HS-5 (cell line): Measurements from ENCODE around the gene XYLT2.
"Not testable (repeated sequence)": the region's sequence is repeated elsewhere in the genome, so short reads cannot be mapped to it uniquely, and the experiment has no call there.

Experiments
- DNase-seq: peaks from one replicate; pipeline ENCODE4 v3.0.0-alpha.2; 2012; ENCODE audit warnings: low read depth

XYLT2 gene

GRCh38 chr17:50345432-50346312, at the start of gene XYLT2:
Gene XYLT2, plus strand, starts transcription at chr17:50346126. Its CDS starts 15 bp downstream, at chr17:50346141.
- no peak for DNase-seq

DNA sequence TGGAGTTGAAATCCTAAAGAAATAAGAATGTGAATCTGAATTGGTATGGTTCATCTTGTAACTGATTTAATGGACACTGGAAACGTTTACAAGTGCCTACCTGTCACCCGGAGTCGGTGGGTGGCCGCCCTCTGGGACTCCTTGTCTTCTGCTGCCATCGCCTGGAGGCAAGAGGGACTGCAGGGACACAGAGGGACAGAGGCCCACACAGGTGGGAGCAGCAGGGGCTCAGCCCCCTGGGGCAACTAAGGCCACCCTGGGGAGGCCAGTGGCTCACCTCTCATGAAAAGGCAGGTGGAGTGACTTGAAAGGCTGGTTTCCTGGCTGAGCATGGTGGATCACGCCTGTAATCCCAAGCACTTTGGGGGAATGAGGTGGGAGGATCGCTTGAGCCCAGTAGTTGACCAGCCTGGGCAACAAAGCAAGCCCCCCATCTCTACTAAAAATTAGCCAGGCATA, 48.5 kb upstream of the XYLT2 start:
- no peak for DNase-seq

- no peak for DNase-seq
Observed at GRCh38 chr17:50298018-50298417, 47.9 kb upstream of the XYLT2 start.

DNA sequence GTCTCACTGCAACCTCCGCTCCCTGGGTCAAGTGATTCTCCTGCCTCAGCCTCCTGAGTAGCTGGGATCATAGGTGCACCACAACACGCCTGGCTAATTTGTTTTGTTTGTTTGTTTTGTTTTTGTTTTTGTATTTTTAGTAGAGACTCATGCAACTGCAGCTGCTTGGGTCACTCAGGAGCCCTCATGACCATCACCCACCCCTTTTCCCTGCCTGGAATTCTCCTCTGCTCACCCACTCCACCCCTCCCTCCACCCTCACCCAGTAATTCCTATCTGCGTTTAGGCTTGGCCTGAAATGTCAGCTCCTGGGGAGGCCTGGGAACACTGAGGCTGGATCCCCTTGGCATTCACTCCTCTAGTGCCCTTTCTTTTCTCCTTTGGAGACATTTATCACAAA, 46.1 kb upstream of the XYLT2 start:
- DNase-seq, result no peak

DNA sequence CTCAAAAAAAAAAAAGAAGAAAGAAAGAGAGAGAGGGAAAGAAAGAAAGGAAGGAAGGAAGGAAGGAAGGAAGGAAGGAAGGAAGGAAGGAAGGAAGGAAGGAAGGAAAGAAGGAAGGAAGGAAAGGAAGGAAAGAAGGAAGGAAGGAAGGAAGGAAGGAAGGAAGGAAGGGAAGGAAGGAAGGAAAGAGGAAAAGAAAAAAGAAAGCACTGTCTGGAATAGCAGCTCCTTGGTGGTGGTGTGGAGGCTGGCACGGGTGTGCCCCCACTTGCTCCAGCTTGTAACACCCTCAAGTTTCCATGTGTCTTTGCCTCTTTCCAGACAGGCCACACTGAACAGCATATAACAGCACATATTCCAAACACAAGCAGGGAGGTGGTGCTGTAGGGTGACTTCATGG, 45.1 kb upstream of the XYLT2 start:
- DNase-seq, result not testable (repeated sequence)

DNA sequence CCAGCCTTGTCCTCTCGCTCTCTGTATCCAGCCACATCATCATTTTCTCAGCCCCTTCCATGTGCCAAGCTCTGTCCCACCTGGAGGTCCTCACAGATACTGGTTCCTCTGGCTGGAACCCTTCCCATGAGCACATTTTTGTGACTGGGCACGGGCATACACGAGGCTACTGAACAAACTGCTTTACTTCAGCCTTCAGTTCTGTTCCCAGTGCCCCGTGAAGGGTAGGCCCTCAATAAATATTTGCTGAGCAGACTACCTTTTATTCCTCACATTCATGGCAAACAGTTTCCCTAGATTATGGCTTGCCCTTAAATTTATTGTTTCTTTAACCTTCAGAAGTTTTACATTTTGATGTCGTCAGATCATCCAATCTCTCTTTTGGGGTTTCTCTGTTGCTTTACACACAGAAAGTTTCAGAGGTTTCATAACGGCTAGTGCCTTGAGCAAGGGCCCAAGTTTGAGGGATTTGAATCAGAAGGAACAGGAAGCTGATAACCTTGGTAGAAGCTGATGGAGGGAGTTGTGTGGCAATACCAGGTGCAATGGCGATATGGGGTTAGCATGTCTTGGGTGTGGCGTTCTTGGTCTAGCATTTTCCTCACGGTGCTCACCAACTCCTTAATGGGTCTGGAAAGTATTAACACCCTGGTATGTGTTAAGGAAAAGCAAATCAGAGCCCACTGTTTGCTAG, 43.9 kb upstream of the XYLT2 start:
- no peak for DNase-seq

GRCh38 chr17:50303051-50303450, 42.9 kb upstream of the XYLT2 start:
- DNase-seq, result no peak

DNA sequence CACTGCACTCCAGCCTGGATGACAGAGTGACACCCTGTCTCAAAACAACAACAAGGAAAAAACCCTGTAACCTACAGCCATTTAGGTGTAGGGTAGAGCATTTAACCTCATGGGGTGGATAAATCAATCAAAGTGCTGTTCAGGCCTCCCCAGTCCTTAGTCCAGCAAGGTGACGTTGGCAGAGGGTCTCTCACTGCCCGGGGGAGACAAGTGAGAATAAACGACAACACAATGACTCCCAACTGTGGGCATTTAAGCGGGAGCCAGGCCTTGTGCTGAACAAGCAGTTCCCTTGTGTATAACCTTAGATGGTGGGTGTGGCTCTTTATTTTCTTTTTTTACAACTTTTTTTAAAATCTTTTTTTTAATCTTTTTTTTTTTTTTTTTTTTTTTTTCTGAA, 42.3 kb upstream of the XYLT2 start:
- DNase-seq, result no peak

DNA sequence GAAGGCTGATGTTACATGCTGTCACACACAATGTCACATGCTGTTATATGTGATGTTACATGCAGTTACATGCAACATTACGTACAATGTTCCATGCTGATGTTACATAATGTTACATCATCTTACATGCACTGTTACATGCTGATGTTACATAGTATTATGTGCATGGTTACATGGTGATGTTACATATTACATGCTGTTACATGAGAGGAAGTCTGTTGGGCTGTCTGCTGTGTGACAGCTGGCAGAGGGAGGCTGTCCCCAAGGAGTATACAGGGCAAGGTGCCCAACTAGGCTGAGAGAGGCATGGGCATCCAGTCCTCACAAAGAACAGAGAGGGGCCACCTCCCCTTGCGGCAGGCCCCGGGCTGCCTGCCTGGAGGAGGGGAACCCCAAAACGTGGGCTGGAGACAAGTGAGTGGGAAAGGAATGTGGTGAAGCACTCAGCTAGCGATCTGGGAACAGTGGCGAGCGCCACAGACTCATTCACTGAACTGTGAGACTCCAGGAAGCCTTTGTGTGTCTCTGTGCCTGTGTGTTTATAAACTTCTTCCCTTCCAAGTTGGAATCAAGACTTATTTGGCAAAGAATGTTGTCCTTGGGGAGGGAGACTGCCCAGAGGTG, 41.0 kb upstream of the XYLT2 start:
- DNase-seq, result no peak

GRCh38 chr17:50307654-50308053, 38.3 kb upstream of the XYLT2 start:
- no peak for DNase-seq

DNA sequence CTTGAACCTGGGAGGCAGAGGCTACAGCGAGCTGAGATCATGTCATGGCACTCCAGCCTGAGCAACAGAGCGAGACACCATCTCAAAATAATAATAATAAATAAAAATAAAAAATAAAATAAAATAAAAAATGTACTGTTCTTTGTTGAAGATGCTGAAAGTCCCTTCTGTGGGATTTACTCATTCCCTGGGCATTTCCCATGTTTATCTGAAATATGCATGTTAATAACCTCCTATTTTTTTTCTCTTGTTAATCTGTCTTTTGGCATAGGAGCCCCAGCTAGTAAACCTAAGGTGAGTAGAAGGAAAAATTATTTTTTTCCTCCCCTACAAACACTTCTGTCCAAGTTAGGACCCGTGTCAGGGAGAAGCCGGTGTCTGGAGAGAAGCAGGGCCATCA, 37.3 kb upstream of the XYLT2 start:
- no peak for DNase-seq

- DNase-seq, result no peak
Observed at GRCh38 chr17:50310455-50311111, 35.3 kb upstream of the XYLT2 start.

- no peak for DNase-seq
Observed at GRCh38 chr17:50311112-50311460, 34.8 kb upstream of the XYLT2 start.

DNA sequence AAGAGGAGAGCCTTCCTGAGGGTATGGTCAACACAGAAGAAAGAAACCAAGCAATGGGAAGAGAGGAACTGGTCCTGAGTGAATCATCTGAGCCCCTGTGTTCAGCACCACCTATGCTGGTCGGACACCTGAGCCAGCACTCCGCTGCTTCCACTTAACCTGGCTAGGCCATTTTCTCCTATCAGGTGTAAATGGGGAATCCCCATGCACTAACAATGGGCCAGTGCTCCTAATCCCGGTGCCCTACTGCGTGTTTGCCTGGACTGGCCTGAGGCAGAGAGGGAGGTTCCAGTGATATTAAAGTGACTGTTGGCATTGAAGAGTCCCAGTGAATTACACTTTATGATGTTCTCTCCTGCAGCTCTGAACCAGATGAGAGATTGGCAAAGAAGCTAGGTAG, 34.4 kb upstream of the XYLT2 start:
- no peak for DNase-seq

DNA sequence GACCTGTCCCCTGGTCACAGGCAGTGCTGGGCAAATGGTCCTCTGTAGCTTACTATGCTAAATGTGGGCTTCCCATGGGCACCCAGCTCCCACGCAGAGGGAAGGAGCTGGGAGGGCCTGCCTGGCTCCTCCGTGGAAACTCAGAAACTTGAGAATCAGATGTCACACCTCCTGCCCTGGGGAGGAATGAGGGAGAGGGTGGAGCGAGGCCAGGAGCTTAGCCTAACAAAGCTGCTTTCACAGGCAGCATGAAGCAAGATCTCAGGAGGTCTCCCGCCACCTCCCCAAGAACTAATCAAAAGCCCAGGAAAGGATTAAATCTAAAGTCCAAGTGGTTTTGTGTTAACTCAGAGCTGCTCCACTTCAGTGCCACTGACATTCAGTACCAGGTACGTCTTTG, 33.6 kb upstream of the XYLT2 start:
- no peak for DNase-seq

- DNase-seq, result no peak
Observed at GRCh38 chr17:50314456-50315011, 31.4 kb upstream of the XYLT2 start.

DNA sequence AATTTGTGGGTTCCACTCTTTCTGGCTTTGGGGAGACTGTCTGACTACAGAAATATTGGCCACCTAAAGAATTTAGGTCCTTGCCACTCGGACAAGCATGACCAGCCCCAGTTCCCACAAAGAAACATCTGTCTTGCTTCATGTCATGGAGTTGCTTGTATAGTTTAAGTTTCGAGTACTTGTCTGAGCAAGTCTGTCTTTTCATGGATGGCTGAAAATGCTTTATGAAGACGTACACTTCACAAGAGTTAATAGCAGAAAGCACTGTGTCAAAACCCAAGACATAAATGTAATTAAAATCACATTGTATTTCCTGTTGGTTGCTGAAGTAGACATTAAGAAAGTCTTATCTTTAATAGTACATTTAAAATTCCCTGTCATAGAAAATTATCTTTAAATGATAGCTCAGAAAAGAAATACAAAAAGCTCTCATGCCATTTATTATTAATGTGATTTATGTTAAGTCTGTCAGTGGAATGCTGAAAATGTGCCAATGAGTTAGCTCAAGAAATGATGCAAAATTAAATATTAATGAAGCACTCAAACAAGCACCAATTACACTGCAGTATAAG, 29.8 kb upstream of the XYLT2 start:
- no peak for DNase-seq

DNA sequence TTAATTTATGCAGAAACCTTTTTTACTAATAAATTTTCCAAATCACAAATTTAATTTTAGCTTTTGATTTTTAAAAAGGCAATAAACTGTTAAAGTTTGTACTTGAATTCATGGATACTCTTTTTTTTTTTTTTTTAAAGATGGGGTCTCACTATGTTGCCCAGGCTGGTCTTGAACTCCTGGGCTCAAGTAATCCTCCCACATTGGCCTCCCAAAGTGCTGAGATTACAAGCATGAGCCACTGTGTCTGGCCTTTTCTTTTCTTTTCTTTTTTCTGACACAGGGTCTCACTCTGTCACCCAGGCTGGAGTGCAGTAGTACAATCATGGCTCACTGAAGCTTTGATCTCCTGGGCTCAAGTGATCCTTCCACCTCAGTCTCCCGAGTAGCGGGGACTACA, 29.3 kb upstream of the XYLT2 start:
- not testable (repeated sequence) for DNase-seq

- no peak for DNase-seq
Observed at GRCh38 chr17:50317121-50317520, 28.8 kb upstream of the XYLT2 start.

- no peak for DNase-seq
Observed at GRCh38 chr17:50318501-50319285, 27.2 kb upstream of the XYLT2 start.
